Measurements from ENCODE around the gene RASSF10.
"Not testable (repeated sequence)": the region's sequence is repeated elsewhere in the genome, so short reads cannot be mapped to it uniquely, and the experiment has no call there.

Gene RASSF10

GRCh38 chr11:13029872-13030271 lies 20.8 kb downstream of the RASSF10 start:
- no peak for DNase-seq

DNA sequence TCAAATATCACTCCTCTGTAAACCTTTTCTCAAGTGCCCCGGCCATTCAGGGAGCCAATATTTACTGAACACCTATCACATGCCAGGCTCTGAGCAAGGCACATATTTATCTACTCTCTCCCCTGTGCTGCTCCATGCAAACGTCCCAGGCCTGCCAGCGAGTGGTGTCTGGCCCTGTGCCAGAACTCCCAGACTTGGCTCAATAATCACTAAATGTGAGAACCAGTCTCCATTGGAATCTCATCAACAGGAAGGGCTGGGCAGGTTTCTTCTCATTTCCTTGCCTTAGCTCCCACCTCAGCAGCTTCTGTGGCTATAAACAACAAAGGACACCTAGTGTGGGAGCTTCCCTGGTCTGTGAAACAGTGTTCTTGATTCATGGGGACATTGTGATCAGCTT lies 21.7 kb downstream of the RASSF10 start:
- DNase-seq = no peak

DNA sequence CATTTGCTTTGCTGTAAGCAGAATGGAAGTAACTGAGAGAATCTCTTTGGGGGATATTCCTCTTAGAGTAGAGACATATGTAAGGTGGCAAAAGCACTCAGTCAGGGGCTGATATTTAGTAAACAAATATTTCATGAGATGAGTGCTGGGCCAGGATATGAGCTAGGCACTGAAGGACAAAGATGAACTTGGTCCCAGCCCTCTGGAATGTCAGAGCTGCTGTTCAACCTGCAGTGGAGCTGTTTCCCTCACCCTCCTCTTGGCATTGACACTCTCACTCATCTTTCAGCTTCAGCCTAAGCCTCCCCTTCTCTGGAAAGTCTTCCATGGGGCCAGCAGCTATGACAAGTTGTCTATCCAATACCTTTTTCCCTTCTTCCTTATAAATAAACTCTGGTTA lies 22.2 kb downstream of the RASSF10 start:
- no peak for DNase-seq

DNA sequence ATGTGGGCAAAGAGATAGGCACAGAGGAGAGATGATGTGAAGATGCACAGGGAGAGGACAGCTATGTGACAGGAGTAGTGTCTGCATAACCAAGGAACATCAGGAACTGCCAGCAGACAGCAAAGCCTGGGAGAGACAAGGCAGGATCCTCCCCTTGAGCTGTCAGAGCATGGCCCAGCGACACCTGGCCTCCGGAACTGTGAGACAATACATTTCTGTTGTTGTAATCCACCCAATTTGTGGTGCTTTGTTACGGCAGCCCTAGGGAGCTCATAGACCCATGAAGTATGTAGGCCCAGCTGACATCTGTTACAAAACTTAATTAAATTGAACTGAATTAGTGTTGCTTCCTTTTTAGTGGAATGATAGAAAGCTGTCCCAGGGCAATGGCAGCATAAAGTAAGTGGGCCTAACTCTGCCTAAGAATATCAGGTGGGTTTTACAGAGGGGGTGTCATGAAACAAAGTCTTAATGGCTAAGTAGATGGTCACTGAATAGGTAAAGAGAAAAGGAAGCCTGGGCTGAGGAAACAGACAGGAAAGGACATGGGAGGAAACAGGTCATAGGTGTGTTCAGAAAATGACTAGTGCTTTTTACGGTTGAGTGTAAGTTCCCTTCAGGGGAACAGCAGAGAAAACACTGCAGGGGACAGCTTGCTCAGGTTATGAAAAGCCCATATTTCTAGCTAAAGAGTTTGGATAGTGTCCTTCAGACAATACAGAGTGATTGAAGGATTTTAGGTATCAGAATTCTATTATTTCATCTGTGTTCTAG lies 24.8 kb downstream of the RASSF10 start:
- DNase-seq = no peak

DNA sequence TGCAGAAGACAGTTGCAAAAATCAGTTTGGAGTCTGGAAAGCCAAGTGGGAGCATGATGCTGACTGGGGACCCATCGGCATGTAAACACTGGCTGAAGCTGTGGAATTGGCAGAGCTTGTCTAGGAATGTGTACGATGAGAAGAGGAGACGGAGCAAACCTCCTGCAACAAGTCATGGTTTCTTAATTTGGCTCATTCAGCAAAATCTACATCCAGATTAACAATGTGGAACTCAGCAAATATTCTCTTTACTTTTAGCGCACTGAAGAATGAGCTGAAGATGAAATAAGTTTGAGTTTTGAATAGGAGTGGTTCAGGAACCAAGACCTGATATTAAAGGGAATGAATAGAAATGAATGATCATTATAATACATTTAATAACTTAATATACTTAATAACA lies 26.6 kb downstream of the RASSF10 start:
- no peak for DNase-seq

- DNase-seq = no peak
These were observed 27.1 kb downstream of the RASSF10 start for GRCh38 chr11:13036235-13036634.

- no peak for DNase-seq
These were observed 29.2 kb downstream of the RASSF10 start for GRCh38 chr11:13038366-13038765.

DNA sequence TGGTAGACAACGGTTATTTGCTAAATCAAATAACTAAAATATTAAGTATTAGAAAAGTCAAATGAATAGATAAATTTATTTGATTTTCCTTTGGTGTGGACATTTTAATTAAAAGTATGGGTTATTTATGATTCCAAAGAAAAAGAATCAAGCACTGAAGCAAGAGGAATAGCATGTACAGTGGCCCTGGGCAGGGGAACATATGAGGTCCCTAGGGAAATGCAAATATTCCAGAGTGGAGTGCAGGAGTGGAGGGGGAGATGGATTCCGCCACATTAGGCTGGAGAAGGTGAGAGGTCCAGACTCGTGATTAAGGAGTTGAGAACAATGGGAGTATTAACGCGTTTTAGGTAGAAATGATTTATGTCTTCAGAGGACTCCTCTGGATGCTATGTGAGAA lies 30.0 kb downstream of the RASSF10 start:
- DNase-seq = no peak

DNA sequence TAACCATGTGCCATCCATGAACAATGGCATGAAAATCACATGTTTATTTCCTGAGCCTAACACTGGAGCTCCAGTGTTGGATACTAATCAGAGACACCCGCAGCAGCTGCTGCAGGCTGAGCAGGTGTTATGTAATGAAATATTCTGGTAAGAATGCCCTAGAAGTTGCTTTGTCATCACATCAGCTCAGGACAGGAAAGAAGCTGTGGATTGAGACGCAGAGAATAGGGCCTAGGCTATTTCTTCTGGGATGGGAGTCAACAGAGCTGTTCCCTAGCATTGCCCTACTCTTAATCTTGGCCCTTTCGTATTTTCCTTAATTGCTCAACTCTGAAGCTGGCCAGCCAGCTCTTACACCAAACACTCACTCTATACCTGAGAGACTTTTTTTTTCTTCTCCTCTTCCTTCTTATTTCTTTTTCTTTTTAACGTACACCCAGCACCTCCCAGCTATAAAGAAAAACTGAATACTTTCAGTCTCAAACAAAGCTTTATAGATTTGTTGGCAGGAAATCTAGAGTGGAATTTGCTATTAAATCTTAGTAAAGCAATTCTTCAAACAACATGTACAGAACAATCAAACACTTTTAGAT lies 31.9 kb downstream of the RASSF10 start:
- no peak for DNase-seq

DNA sequence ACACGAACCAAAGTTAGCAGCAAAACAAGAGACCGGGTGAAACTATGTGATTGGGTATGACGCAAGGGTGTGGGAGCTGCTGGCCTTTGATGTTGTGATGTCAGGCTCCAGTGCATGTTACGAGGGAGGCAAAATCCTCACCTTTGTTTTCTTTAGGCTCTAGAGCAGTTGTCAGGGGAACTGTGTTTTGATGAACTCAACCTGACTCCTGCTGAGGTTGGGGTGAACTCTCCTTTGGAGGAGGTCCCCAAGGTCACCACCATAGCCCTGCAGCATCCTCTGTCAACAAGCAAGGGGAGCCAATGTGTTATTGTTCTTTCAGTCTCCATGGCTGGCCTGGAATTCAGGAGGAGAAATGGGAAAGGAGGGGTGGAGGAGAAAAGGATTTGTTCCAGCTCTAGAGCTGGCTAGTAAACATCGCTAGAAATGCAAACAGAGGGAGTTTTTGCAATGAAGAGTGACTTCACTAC lies 33.8 kb downstream of the RASSF10 start:
- no peak for DNase-seq

DNA sequence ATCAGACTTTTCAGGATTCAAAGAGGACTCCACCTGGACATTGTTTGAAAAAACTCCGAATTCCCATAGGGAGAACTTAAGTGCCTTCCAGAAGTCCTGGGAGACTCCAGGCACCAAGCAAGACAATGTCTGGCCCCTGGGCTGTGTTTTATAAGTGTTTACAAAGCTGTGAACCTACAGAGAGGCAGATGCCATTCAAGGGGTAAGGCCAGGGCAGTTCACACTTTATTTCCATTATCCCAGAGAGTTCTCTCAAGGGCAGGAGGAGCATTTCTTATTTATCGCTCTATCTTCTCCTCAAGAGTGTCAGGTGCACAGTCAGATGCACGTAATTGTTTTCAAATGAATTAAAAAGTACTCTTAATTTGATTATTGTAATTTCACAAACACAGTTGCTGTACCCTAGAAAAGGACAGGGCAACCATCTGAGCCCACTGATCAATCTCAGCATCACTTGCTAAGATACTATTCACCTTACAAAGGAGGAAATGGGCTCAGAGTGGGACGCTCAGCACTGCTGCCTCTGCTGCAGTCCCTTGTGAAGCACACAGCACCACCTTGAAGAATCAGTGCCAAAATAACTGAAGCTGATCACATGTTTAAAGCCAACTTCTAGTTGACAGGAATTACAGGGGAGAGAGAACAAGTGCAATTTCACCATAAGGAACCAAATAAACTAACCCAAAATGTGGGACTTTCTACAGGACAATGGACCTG lies 35.0 kb downstream of the RASSF10 start:
- DNase-seq = no peak

- not testable (repeated sequence) for DNase-seq
These were observed 36.0 kb downstream of the RASSF10 start for GRCh38 chr11:13045089-13045488.

- no peak for DNase-seq
These were observed 36.6 kb downstream of the RASSF10 start for GRCh38 chr11:13045734-13046133.

- DNase-seq = no peak
These were observed 37.8 kb downstream of the RASSF10 start for GRCh38 chr11:13046637-13047570.

- no peak for DNase-seq
These were observed 38.8 kb downstream of the RASSF10 start for GRCh38 chr11:13047884-13048283.

- no peak for DNase-seq
These were observed 42.1 kb downstream of the RASSF10 start for GRCh38 chr11:13051257-13051656.

- no peak for DNase-seq
These were observed 43.0 kb downstream of the RASSF10 start for GRCh38 chr11:13052130-13052571.

GRCh38 chr11:13053255-13053917 lies 44.3 kb downstream of the RASSF10 start:
- no peak for DNase-seq

- no peak for DNase-seq
These were observed 45.2 kb downstream of the RASSF10 start for GRCh38 chr11:13054278-13054677.

DNA sequence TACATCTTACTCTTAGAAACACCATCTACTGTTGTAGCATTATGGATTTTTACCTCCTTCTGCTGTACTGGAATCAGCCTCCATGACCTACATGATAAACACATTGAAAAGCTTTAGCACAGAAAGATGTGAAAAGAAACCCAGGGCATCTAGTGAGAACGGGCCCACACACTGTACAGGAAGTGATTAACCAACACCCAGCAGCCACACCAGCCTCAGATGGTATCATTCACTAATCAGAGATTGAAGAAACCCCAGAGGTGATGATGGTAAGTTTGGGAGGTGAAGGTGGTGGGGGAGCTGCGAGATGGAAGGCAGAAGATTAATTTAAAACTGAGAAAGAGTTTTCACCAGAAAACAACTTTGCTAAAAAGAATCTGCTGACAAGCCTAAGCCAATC lies 46.1 kb downstream of the RASSF10 start:
- no peak for DNase-seq

DNA sequence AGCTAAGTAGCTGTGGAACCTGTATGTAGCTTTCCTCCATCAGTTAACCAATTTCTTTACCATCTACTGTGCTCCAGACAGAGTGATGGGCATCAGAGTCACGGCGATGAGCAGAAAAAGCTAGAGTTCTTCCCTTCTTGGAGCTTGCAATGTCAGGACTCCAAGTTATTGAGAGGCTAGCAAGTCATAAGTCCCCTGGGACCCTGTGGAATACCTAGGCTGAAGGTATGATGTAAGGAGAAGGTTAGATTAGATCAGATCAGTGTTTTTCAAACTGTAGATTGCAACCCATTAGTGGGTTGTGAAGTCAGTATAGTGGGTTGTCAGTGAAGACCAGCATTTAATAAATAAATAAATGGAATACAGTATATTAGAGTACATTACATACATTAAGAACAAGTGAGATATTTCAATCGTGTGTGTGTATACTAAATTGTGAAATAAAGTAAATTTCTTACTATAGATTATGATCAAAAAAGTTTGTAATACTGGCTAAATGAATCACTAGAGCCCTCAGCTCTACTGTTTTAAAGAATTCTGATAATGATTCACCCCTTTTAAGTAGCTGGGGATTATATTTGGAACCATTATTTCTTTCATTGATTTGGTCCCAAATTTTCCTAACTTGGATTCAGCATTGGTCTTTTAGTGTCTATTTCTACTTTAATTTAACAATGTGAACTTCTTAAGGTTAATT lies 52.3 kb downstream of the RASSF10 start:
- no peak for DNase-seq
